ENCODE results near the gene BCL7A. TPM values are rescaled to one million over a fixed set of nuclear protein-coding genes. Genes with fewer than 3 reads are reported as not detected.

Gene BCL7A
- total and polyA plus RNA-seq, 9 of the 15 experiments (the other 6 are each of a cell fraction or from before 2014, with no cell fraction given) = 0.25 to 21.9 (median 14.9) TPM

DNA sequence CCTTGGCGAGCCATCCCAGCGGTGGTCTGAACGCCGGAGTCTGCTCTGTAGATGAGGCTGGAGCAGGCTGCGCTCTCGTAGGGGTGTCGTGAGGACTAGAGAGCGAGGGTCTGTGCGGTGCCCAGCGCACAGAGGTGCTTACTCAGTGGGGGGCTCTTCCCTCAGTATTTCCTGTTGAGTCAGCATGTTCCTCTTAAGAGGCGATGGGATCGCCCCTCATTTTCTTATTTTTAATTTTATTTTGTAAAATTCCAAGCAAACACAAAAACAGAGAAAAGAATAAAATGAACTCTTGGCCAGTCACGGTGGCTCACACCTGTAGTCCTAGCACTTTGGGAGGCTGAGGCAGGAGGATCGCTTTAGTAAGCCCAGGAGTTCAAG, 40.8 kb upstream of the BCL7A start:
- H3K4me3 ChIP-seq = no peak overlapping the region

More for the DNA sequence above, 40.8 kb upstream of the BCL7A start:
- no peak for FAIRE-seq
- ChIA-PET CTCF (ENCODE audit: low intra/inter-chr PET ratio) (no interaction called here), POLR2A (interaction anchor here (0.6 to 1.0 kb wide), 3 partner anchors 21 to 74 kb away, joined by 3 to 7 read pairs (median 3); no protein-coding TSS in a partner anchor)
- no peak overlapping the region for H3K4me2 ChIP-seq (ENCODE audit: insufficient read depth, low read length)
- H3K36me3 ChIP-seq (ENCODE audit: control insufficient read depth, insufficient read depth, low read length) = no peaks in the 10 kb centered on the region
- TF ChIP-seq ZNF316 (IDR thresholded peaks at IDR 0.05) (peak; percentile 84), MAFG (tag; conservative IDR thresholded peaks at IDR 0.05) (peak; percentile 59), MAFF (IDR thresholded peaks at IDR 0.05; ENCODE audit: low read length) (peak; percentile 47), MAFK (IDR thresholded peaks at IDR 0.05; ENCODE audit: low read length) (peak; percentile 50; the same call in 1 of the 2 replicates), C11orf30 (IDR thresholded peaks at IDR 0.05; ENCODE audit: low read depth) (peak; percentile 73), NFYB (IDR thresholded peaks at IDR 0.05; ENCODE audit: extremely low read depth, insufficient read length) (no peak)
- TF ChIP-seq, protein P1, sequence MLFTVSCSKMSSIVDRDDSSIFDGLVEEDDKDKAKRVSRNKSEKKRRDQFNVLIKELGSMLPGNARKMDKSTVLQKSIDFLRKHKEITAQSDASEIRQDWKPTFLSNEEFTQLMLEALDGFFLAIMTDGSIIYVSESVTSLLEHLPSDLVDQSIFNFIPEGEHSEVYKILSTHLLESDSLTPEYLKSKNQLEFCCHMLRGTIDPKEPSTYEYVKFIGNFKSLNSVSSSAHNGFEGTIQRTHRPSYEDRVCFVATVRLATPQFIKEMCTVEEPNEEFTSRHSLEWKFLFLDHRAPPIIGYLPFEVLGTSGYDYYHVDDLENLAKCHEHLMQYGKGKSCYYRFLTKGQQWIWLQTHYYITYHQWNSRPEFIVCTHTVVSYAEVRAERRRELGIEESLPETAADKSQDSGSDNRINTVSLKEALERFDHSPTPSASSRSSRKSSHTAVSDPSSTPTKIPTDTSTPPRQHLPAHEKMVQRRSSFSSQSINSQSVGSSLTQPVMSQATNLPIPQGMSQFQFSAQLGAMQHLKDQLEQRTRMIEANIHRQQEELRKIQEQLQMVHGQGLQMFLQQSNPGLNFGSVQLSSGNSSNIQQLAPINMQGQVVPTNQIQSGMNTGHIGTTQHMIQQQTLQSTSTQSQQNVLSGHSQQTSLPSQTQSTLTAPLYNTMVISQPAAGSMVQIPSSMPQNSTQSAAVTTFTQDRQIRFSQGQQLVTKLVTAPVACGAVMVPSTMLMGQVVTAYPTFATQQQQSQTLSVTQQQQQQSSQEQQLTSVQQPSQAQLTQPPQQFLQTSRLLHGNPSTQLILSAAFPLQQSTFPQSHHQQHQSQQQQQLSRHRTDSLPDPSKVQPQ (CRISPR knock-in tag; IDR thresholded peaks at IDR 0.05; ENCODE audit: borderline replicate concordance) = no peak
- H3K9ac ChIP-seq (ENCODE audit: insufficient read depth in 1 of 2, low read depth in 2 of 2, low read length in 2 of 2) = no peak overlapping the region
- H4K20me1 ChIP-seq (replicated peaks; ENCODE audit: control insufficient read depth, insufficient read depth, low read length) = no peaks in the 10 kb centered on the region
- H3K9me3 ChIP-seq (replicated peaks; ENCODE audit: control insufficient read depth, insufficient read depth, low read depth, low read length) = no peaks in the 10 kb centered on the region
- no peaks in the 10 kb centered on the region for H3K79me2 ChIP-seq (ENCODE audit: control insufficient read depth, insufficient read depth, low read length)
- in situ Hi-C loops (cut with MboI) (no loop called here), intact Hi-C loops (cut with micrococcal nuclease) (no loop called here)
- H3K27me3 ChIP-seq (ENCODE audit: control insufficient read depth in 2 of 2, insufficient read depth in 2 of 2, low read length in 2 of 2) = no peaks in the 10 kb centered on the region
- no peak overlapping the region for H2AFZ ChIP-seq (ENCODE audit: low read depth, low read length)
- H3K27ac ChIP-seq (ENCODE audit: extremely low read depth, low read depth, low read length) = no peak overlapping the region
- H3K9me1 ChIP-seq (ENCODE audit: control insufficient read depth, insufficient read depth, low read length) = no peaks in the 10 kb centered on the region
- H3K4me1 ChIP-seq (replicated peaks in 1 of 2; ENCODE audit: control insufficient read depth in 2 of 2, insufficient read depth in 2 of 2, low read length in 2 of 2) = peaks cover 4 to 5% of the 10 kb centered on the region in 2 experiments; a peak in 3 of 5 replicates
- 79% methylated on average over 14 of the region's 14 CpGs for WGBS (ENCODE audit: insufficient coverage, low coverage, missing lambda C conversion rate)
- 0 out of 3 replicates have a peak, but pooled peaks have one; percentile 21 for ATAC-seq
- no peak for DNase-seq (ENCODE audit: extremely low read depth in 1 of 4, low spot score in 3 of 4)
- no TSS peak for BruUV-seq (replicated peaks)
